Breast epithelium (tissue), 4 donors: ENCODE measurements around the gene MRPL43. TPM values are rescaled to one million over a fixed set of nuclear protein-coding genes. Genes with fewer than 3 reads are reported as not detected.
A peak's percentile ranks its signal among the peaks of the same experiment; 100 is the strongest.

Experiments
- DNase-seq, 2 donors: peaks; one replicate each; pipeline ENCODE4 v3.0.0-alpha.2; 2019; ENCODE audit warnings: low spot score in 2 of 2
- H3K27ac ChIP-seq, 2 donors: fragments of 200-600 bp; sonication (generic) in 1 of 2; one replicate each; pipeline ENCODE4 v1.5.1; 2016 to 2019; ENCODE audit warnings: mild to moderate bottlenecking in 1 of 2
- H3K27me3 ChIP-seq, 2 donors: fragments of 200-600 bp; sonication (generic) in 1 of 2; one replicate each; pipeline versions ENCODE4 v1.5.1 to v1.6.0; 2017 to 2019; ENCODE audit warnings: control low read depth in 1 of 2, mild to moderate bottlenecking in 1 of 2
- H3K36me3 ChIP-seq: fragments of 200-600 bp; one replicate; pipeline ENCODE4 v1.5.1; 2019
- H3K4me1 ChIP-seq, 2 donors: fragments of 200-600 bp; sonication (generic); one replicate each; pipeline ENCODE4 v1.5.1; 2016 to 2019; ENCODE audit warnings: control low read depth in 1 of 2
- H3K4me3 ChIP-seq, 3 donors: fragments of 200-600 bp; sonication (generic); 1 replicate in 2 of 3; 2 replicates in 1 of 3; pipeline ENCODE4 v1.5.1; 2016 to 2019; ENCODE audit warnings: mild to moderate bottlenecking in 3 of 3, moderate library complexity in 2 of 3
- H3K9me3 ChIP-seq, 2 donors: fragments of 200-600 bp; sonication (generic) in 1 of 2; one replicate each; pipeline ENCODE4 v1.5.1; 2016 to 2019; ENCODE audit warnings: control low read depth in 1 of 2
- POLR2A ChIP-seq: fragments of 450-650 bp; IDR thresholded peaks from one replicate; pipeline ENCODE4 v1.6.1; 2016; ENCODE audit warnings: antibody characterized with exemption, mild to moderate bottlenecking, moderate library complexity
- POLR2AphosphoS5 ChIP-seq, 3 donors: sonication (generic); formaldehyde crosslinking; IDR thresholded peaks; one replicate each; pipeline ENCODE4 v1.6.1; 2017; ENCODE audit warnings: antibody characterized with exemption in 3 of 3
- intact Hi-C: fragments of 100-400 bp; cut with DNase I; formaldehyde crosslinking; loops from one replicate; pipeline ENCODE4 v1.15.1; 2023; ENCODE audit warnings: low total_unique reads
- total RNA-seq, 3 donors: library from RNA; depleted of rRNA; stranded (reverse); fragments of >200 nt; gene quantifications; one replicate each; pipeline ENCODE4 v1.1.0, GENCODE V29; 2016
- TF ChIP-seq, protein P1 (sequence below), 3 donors: fragments of 450-650 bp; IDR thresholded peaks; one replicate each; pipeline ENCODE4 v1.5.1; 2016 to 2017; ENCODE audit warnings: antibody characterized with exemption in 3 of 3, mild to moderate bottlenecking in 3 of 3, moderate library complexity in 3 of 3

MRPL43 gene
- total RNA-seq, 3 donors from 2014 or later: 75.4 to 104 (median 84.6) TPM

DNA sequence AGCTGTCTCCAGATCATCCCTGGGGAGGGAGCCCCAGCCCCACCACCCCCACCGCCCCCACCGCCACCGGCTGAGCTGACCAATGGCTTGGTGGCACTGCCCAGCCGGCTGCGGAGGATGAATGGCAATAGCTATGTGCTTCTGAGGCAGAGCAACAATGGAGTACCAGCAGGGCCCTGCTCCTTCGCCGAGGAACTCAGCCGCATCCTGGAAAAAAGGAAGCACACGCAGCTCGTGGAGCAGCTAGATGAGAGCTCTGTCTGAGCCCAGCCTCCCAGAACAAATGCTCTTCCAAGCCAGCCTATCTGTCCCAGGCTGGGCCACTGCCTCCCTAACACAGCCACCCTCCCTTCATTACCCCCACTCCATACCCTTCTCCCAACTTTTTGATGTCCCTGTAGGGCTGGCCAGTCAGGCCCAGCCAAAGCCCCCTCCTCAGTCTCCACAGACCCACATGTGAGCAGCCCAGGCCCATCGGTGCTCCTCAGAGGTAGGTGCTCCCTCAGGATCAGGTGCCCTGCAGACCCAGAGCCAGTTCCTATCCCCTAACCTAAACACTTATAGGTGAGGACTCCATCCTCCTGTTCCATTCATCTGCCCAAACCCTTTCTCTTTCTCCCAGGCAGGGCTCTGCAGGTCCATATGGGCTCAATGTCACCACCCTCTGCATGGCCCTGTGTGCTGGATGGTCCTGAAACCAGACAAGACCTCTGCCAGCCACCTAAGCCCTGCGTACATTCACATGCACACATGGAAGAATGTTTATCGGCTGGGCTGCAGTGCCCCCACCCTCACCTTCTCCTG lies 3.2 kb downstream of the MRPL43 start:
- no peaks in the 10 kb centered on the region for H3K9me3 ChIP-seq
- H3K27ac ChIP-seq: no peak overlapping the region
- H3K27me3 ChIP-seq: no peaks in the 10 kb centered on the region
- H3K4me3 ChIP-seq: no peak overlapping the region
- peaks cover 12 to 16% of the 10 kb centered on the region in 2 donors for H3K4me1 ChIP-seq
- H3K36me3 ChIP-seq: peaks cover 3% of the 10 kb centered on the region
- intact Hi-C loops: no loop called here
- peak in 1 of 2 donors; percentile 15 for DNase-seq
- TF ChIP-seq, protein P1, sequence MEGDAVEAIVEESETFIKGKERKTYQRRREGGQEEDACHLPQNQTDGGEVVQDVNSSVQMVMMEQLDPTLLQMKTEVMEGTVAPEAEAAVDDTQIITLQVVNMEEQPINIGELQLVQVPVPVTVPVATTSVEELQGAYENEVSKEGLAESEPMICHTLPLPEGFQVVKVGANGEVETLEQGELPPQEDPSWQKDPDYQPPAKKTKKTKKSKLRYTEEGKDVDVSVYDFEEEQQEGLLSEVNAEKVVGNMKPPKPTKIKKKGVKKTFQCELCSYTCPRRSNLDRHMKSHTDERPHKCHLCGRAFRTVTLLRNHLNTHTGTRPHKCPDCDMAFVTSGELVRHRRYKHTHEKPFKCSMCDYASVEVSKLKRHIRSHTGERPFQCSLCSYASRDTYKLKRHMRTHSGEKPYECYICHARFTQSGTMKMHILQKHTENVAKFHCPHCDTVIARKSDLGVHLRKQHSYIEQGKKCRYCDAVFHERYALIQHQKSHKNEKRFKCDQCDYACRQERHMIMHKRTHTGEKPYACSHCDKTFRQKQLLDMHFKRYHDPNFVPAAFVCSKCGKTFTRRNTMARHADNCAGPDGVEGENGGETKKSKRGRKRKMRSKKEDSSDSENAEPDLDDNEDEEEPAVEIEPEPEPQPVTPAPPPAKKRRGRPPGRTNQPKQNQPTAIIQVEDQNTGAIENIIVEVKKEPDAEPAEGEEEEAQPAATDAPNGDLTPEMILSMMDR (IDR thresholded peaks at IDR 0.05): no peak
- TF ChIP-seq POLR2A (no peak), POLR2AphosphoS5 (IDR thresholded peaks at IDR 0.05) (no peak)

DNA sequence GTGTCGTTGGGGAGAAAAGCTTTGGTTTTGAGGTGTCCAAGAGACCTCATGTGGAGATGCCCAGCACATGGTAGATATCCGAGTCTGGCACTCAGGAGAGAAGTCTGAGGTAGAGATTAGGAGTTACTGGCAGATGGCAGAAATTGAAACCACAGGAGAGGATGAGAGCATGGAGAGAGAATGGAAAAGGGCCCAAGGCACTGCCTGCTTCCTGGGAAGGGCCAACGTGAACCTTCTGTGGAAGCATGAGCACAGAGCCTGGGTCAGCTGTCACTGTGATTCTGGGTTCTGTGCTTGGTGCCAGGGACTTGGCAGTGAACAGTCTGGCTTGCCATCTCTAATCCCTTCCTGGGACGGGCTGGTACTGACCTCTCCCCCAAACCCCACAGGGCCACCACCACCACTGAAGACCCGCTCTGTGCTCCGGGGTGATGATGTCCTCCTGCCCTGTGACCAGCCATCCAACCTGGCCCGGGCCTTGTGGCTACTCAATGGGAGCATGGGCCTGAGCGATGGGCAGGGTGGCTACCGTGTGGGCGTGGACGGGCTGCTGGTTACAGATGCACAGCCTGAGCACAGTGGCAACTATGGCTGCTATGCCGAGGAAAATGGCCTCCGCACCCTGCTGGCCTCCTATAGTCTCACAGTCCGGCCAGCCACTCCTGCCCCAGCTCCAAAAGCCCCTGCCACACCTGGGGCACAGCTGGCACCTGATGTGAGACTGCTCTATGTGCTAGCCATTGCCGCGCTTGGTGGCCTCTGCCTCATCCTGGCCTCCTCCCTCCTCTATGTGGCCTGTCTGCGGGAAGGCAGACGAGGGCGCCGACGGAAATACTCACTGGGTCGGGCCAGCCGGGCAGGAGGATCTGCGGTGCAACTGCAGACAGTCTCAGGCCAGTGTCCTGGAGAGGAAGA lies 4.1 kb downstream of the MRPL43 start:
- Histone ChIP-seq H3K27ac (no peak overlapping the region), H3K4me1 (peaks cover 8 to 10% of the 10 kb centered on the region in 2 donors), H3K9me3 (no peaks in the 10 kb centered on the region), H3K27me3 (no peaks in the 10 kb centered on the region), H3K36me3 (peaks cover 5% of the 10 kb centered on the region), H3K4me3 (no peak overlapping the region)
- TF ChIP-seq, protein P1 (IDR thresholded peaks at IDR 0.05): no peak
- no peak for TF ChIP-seq POLR2A
- no peak for TF ChIP-seq POLR2AphosphoS5 (IDR thresholded peaks at IDR 0.05)
- intact Hi-C loops: no loop called here
- no peak for DNase-seq

DNA sequence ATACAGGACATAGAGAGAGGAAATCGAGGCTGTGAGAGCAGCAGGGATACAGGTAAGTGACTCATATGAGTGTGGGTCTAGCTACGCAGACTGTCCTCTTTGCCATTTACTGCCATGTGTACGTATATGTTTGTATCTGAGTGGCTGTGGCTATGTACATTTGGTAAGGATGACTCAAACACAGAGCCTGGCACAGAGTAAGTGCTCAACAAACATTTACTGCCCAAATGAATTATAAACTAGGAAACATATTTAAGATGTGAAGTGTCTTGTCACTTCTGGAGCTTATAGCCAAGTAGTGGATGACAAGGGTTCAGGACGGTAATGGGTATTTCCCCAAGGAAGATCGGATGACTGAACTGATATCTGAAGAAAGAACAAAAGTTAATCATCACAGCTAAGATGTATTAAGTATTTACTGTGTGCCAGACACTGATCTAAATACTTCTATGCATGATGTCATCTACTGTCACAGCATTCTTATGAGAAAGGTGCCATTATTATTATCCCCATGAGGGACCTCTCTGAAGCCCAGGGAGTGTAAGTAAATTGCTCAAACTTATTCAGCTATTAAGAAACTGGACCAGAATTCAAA lies 6.0 kb downstream of the MRPL43 start:
- intact Hi-C loops: no loop called here
- TF ChIP-seq POLR2A (no peak), POLR2AphosphoS5 (IDR thresholded peaks at IDR 0.05) (no peak)
- TF ChIP-seq, protein P1 (IDR thresholded peaks at IDR 0.05): no peak

DNA sequence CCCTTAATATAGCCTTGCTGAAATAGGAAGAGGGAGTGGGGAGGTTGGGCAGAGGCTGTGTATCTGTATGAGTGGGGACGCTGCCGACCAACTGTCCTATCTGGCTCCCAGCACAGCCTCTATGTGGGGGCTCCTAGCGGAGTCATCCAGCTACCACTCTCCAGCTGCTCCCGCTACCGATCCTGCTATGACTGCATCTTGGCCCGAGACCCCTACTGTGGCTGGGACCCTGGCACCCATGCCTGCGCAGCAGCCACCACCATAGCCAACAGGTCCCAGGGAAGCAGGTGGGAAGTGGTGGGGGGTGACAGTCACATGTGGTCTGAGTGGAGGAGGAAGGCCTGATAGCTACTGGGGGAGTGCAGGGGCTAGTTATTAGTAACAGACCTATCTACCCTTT lies 6.6 kb downstream of the MRPL43 start:
- no peak for DNase-seq

More for the DNA sequence above, 6.0 kb downstream of the MRPL43 start:
- peaks cover 5% of the 10 kb centered on the region for H3K36me3 ChIP-seq
- peaks cover 0 to under 1% of the 10 kb centered on the region in 2 donors for H3K4me1 ChIP-seq
- H3K9me3 ChIP-seq: no peaks in the 10 kb centered on the region
- no peak overlapping the region for H3K4me3 ChIP-seq
- no peaks in the 10 kb centered on the region for H3K27me3 ChIP-seq
- H3K27ac ChIP-seq: no peak overlapping the region
- no peak for DNase-seq

More for the DNA sequence above, 6.6 kb downstream of the MRPL43 start:
- Histone ChIP-seq H3K4me1 (no peaks in the 10 kb centered on the region), H3K27ac (no peak overlapping the region), H3K9me3 (no peaks in the 10 kb centered on the region), H3K27me3 (no peaks in the 10 kb centered on the region), H3K36me3 (peaks cover 5% of the 10 kb centered on the region), H3K4me3 (no peak overlapping the region)
- intact Hi-C loops: no loop called here
- TF ChIP-seq, protein P1 (IDR thresholded peaks at IDR 0.05): no peak
- no peak for TF ChIP-seq POLR2A
- TF ChIP-seq POLR2AphosphoS5 (IDR thresholded peaks at IDR 0.05): no peak
